HG02852 (cell line): ENCODE data around the gene CLIC1.

Experiments
- ATAC-seq: cut with Tn5 transposase; IDR thresholded peaks from one replicate; pipeline ENCODE4 v1.9.1; 2021; ENCODE audit warnings: mild to moderate bottlenecking, moderate library complexity; ENCODE audit not compliant: unreplicated experiment

The CLIC1 gene

DNA sequence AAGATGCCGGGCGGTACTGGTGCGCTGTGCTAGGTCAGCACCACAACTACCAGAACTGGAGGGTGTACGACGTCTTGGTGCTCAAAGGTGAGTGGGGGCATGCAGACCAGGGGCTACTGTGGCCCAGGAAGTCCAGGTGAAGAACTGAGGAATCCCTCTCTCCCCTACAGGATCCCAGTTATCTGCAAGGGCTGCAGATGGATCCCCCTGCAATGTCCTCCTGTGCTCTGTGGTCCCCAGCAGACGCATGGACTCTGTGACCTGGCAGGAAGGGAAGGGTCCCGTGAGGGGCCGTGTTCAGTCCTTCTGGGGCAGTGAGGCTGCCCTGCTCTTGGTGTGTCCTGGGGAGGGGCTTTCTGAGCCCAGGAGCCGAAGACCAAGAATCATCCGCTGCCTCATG, 28.6 kb downstream of the CLIC1 start:
- no peak for ATAC-seq

DNA sequence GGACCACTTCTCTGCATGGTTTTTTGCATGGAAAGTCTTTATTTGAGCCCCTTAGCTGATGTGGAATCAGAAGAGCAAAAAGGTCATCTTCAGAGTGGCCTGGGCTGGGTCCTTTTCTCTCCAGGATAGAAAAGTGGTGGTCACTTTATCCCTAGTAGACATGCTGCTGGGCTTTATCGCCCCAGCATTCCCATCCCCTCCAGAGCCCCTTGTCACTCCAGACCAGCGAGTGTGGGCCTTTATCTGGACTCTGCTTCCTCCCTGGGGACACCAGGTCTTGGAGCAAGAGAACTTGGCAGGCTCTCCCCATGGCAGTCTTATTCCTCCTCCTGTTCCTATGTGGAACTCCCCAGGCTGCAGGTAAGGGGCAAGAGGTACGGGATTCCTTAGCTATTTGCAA, 29.7 kb downstream of the CLIC1 start, which contains the start of gene LY6G6F:
Gene LY6G6F, plus strand, starts transcription at position 268 of the 400 bp plus-strand sequence. Its CDS starts 41 bp downstream, at position 309.
- no peak for ATAC-seq

DNA sequence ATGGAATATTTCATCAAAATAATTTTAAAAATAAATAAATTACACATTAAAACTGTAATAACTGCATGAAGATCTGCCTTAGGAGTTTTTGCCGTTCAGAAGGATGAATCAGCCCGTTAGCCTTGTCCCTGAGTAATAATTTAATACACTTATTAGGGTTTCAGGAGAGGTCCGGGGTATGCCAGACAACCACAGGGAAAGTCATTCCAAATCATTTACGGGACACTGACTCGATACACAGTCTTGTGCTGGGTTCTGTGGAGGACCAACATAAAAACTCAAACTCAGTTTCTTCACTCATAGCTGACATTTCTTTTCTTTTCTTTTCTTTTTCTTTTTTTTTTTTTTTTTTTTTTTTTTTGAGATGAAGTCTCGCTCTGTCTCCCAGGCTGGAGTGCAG, 30.4 kb downstream of the CLIC1 start:
- no peak for ATAC-seq

DNA sequence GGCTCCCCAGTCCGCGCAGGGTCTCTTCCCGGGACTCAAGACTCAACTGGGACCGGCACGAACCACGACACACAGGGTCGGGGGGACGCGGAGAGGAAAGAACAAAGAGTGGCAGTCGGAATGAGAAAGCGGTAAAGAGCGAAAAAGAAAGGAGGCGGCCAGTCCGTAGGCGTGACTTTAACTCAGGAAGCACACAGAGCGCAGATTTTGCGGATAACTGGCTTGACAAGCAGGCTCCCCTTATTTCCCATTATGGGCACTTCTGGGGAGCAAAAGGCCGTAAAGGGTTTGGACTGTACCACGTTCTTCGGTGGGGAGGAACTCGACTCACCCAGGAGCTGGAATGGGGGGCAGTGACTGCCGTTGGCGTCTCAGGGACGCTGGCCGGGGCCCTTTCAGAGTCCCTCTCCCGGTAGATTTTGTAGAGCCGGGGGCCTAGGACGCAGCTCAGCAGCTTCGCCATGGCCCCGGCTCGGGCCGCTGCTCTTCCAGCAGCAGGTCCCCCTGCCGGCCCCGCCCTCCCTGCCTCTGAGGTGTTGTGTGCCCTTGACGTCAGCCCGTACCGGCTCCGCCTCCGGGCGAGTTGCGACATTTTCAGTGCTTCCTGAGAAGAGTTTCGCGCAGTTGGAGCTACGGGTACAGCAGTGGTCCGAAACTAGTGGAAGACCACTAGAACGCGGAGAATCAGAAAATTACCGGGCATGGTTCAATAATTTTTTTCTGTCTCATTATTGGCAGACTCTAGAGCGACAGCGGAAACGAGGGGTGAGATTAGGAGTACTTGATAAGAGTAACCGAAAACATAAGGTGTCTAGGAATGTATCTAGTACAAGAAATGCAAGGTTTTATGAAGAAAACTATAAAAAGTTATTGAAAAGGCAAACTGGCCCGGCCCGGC, 33.3 kb downstream of the CLIC1 start, which contains the start of gene ABHD16A:
Gene ABHD16A, minus strand, starts transcription at position 506 of the 898 bp plus-strand sequence. Its CDS starts 43 bp downstream, at position 463.
- peak; percentile 85 for ATAC-seq

DNA sequence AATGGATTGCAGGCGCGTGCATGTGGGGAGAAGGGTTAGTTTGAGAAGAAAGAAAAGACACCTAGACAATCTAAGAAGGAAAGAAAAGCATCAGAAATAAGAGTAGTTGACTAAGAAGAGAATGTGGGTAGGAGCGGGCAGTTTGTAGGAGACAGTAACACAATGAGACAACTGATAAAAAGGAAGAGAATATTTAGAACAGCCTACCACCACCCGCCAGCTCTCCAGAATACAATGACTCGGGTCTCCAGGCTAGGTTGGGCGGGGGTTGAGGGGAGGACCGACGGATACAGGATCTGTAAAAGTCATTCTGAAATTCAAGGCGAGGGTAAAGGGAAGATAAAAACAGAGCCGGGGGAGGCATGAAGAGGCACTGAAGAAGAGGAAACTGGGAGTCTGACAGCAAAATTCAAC, 33.9 kb downstream of the CLIC1 start:
- peak; percentile 19 for ATAC-seq

DNA sequence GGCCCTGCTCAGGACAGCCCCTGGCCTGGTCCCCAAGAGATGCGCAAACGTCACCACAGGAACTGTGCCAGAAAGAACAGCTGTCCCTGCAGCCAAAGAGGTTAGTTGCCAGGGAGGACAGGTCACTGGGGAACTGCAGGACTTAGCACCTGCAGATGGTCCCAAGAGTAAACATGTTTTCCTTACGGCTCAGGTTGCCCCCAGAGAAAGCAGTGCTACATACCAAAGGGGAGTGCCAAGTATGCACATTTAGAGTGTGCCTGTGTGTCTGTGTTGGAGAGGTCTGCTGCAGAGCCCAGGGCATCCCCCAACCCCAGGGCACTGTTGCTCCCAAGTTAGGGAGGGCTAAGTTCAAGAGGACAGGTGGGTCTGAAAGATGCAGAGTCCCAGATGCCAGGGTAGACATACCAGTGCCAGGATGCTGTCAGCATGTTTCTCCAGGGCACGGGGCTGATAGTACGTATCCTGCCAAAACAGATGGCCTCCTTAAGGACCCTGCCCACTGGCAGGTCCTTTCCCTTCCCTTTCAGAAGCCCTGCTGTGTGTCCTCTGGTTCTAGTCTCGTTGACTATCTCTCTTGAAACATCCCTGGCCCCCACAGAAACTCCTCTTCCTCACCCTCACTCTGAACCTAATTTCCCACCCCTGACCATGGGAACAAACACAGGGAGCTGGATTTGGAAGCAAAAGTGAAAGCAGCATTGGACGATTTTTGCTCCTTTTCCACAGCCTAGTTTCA, 34.5 kb downstream of the CLIC1 start:
- no peak for ATAC-seq

DNA sequence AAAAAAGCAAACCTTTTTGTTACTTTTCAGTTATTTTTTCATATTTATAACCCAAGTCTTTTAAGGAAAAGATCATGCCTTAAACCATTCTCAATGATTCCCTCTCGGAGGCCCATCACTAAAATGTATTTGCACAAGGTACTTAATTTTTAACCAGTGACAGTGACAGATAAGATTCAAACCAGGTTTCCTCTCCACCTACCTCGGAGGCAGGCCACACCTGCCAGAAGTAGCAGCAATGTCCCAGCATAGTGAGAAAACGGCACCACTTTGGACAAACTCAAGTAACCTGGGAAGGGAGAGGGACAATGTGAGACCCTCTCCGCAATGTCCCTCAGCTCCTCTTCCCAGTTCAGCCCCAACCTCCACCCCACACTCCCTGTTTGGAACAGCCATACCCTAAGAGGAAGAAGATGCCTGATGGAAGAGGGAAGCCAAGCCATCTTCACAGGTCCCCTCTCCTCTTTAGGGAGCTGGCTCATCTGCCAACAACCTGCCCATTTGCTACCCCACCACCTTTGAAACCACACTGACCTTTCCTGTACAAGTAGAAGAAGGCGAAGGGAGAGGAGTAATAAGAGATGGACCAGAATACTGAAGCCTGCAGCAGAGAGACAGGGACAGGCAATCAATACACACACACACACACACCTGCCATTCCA, 35.5 kb downstream of the CLIC1 start:
- no peak for ATAC-seq

DNA sequence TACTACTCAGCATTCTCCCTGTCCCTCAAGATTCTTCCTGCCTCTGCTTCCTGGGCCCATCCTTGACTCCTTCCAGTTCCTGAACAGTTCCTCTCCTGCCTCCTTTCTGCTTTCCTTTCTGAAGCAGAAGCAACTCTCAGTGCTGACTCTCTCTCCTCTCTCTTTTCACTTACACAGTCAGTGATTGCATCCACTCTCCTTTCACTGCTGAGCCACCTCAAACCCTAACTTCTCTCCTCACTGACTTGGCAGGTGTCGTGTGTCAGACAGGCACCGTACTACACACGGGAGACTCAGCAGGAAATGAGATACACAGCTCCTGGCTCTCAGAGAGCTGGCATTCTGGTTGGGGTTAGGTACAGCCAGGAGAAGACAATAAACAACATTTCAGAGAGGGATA, 38.8 kb downstream of the CLIC1 start:
- ATAC-seq = no peak

DNA sequence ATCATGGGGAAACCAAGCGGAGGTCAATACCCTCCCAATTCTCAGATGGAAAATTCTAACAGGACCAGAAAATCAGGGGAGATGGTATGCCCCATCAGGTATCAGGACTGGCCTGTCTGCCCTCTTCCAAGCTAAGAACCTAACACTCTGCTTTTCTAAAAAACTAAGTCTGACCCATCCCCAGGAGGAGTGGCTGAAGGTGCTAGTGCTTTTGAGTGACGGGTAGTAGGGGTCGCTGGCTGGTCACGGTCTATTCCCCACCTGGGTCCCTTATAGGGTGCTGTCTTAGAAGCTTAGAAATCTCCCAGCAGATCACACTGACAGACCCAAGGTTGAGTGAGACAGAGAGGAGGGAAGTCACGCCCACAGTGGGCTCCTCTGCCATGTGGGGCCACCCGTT, 42.8 kb downstream of the CLIC1 start:
- ATAC-seq = no peak

DNA sequence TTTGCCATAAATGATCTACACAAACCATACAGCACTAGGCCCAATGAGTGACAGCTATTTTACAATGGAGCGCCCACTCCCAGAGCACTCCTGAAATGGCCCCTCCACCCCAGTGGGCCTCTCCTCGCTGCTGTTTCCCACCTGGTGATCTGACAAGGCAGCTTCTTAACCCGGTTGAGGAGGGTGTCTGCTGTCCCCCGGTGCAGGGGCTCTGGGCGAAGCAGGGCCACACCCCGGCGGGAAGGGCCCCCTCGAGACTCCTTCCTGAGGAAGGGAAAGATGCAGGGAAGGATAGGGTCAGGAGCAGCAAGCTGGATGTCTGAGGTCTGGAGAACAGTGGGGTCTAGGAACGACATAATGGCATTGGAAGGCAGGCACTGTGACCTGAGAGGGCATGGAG, 43.4 kb downstream of the CLIC1 start:
- no peak for ATAC-seq

DNA sequence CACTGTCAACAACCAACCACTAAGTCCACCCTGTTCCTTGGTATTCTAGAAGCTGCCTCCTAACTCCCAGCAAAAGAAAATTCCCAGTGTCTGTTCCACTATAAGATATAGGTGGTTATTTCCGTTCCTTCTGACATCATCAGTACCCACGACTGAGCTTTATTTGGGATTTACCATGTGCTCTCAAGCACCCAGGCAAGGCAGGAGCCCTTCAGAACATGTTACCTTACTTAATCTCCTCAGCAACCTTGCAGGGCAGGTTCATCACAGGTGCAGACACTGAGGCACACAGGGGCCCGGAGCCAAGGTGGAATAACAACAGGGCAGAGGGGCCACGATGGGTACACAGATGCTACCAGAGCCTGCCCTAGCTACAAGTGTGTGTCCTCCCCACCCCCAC, 44.0 kb downstream of the CLIC1 start:
- no peak for ATAC-seq

DNA sequence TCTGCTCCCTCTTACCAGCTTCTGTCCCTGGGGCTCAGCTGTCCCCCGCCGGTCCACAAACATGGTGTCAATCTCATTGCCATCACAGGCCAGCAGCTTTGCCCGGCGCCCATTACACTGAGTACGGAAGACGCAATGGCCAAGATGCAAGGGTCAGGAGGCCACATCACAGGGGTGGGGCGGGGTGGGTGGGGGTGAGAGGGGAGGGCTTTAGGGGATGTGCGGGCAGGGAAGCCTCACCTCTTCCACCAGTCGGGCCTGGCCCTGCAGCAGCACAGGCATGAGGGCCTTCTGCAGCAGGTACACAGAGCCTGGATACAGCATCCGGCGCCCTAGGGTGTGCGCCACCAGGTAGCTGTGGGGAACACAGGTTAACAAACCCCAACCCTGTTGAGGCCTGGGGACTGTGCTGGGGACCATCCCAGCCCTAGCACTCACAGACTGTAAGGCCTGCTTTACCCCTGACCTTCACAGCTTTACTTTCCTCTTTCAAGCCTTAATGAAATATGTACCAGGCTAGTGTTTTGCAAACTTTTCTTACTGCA, 44.7 kb downstream of the CLIC1 start:
- no peak for ATAC-seq

DNA sequence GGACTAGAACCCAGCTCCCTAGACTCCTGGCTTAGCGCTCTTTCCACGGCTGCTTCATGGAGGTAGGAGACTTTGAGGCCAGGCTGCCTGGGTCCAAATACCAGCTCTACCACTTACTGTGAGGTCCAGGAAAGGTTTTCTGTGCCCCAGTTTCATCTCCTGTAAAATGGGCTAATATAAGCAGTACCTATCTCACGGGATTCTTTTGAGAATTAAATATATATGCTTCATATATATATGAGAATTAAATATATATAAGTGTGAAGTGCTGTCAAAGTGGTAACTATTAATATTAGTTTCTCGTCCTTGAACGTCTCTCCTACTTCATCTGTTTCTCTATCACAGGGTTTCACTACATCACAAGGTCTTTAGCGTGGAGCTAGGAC, 45.3 kb downstream of the CLIC1 start:
- no peak for ATAC-seq

DNA sequence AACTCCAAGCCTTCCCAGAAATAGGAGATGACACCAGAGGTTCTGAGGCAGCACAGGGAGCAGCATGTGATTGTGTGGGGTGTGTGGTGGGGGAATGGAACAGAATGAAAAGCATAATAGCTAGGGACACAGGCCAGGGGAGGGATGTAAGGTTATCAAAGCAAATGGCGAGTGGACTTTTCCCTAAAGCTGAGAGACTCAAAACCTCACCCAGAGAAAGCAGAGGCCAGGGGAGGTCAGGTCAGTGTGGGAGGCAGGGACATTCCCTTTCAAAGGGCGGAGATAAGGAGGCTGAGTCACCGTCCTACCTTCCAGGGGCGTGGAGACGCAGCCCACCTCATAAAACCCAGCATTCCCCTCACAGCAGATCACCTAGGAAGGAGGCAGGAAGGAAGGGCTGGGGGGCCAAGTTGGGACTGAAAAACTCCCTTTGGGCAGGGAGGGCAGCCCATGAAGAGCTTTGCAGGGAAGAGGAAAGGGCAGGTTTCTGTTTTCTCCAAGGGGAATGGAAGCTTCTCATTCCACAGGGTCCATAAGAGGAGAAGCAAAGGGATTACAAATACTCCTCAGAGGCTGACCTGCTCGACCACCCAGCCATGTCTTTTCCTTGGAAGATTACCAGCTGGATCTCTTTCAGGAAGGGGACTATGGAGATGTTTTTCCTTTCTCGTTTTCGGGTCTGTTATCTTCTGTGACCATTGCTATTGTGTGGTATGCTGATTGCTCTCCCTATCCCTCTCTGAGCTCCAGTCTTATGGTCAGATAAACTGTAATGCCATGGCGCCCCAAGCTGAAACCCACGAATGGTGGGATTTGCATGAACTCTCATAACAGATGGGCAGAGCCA, 45.9 kb downstream of the CLIC1 start:
- no peak for ATAC-seq

DNA sequence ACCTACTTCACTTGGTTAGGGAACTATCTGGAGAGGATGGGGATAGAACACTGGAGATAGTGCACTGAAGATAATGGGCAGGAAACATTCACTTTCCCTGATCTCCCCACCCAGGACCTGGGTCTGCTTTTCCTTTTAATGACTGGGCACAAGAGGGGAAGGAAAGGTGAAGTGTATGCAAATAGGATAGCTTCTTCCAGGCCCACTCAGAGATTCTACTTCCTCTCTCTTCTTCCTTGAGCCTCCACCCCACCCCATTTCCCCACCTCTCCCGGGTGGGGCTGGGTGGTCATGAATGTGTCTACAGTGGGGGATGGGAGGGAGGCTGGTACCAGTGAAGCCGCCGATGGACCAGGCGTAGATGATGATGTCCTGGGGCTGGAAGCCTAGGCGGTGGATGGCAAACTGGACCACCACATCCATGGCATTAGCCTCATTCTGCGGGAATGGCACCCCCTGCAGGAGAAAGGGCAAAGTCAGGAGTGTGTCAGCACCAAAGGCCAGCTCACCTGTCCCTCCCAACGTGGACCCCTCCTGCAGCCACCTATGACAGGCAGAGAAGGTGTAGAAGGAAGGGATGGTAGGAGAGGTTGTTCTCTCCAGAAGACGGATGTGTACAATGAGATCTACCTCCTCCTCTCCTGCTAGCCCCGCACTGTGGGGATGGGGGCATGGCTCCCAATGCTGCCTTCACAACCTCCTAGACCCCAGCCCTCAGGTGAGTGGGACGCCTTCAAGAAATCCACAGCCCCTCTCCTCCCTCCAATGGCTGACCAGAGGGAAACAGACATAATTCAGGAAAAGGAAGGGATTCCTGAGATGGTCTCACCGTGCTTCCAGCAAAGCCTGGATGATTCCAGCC, 46.9 kb downstream of the CLIC1 start:
- ATAC-seq = no peak

DNA sequence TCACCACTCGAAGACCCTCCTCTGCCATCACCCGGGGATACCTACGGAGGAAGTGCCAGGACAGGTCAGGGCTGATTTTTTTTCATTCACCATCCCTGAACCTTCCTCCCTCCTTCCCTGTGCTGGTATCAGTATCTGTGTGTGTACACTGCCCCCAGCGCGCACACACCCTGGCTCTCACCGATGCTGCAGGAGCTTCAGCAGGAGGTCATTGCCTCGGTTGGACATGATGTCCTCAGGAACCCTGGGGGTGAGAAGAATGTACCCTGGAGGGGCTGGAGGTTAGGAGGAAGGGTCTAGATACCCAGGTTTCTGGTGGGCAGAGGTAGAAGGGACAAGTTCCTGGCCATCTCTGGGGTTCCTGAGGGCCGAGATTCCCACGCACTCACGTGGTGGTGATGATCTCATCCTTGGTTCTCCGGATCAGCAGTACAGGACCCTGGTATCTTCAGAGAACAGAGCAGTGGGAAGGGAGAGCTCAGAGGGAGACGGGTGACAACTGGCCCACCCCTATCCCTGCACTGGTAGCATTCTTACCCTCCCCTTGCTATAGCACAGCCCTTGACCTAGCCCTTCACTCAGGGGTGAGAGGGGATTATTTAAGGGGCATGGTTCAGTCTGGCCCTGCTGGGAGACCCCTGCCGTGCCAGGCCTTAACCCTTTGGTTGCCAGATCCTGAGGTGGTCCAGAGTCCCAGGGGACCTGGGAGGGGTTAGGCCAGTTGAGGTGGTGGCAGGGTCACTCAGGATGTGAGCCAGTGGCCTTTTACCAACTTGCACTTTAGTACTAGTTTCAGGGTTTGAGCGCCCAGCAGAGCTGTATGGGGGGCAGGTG, 48.3 kb downstream of the CLIC1 start:
- ATAC-seq = no peak

DNA sequence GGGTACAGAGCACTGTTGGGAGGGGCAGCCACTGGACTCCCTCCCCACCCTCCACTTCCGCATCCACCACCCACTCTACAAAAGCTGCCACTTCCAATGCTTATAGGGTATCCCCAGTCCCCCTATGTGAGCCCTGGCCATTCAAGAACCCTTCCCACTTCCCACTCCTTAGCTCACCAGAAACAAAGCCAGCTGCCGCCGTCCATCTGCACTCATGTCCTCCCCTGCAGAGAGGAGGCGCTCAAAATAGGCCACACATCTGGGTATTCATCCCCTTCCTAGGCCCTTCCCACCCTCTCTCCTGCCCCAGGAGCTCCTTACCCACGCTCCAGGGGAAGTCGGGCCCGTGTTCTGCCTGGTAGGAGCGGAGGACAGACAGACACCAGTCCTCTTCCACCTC, 49.0 kb downstream of the CLIC1 start:
- no peak for ATAC-seq

DNA sequence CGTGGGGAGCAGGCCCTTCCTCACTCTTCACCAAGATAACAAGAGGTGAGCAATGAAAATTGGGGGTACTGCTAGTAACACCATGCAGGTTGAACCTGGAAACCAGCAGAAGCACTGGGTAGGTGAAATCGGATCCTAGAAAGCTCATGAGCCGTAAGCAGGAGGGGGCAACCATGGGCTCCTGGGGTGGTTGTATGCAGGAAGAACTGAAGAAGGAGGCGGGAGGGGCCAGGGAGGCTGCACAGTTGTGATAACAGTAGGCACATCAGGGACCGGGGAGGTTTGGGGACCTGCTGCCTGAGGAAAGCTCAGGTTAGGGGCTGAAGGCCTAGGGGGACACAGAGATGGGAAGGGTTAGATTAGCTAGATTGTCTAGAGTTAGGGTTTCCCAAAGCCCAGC, 49.8 kb downstream of the CLIC1 start:
- no peak for ATAC-seq
